ENCODE results near the gene SENP5.
A peak's percentile ranks its signal among the peaks of the same experiment; 100 is the strongest.
"Not testable (repeated sequence)": the region's sequence is repeated elsewhere in the genome, so short reads cannot be mapped to it uniquely, and the experiment has no call there.

SENP5 gene

DNA sequence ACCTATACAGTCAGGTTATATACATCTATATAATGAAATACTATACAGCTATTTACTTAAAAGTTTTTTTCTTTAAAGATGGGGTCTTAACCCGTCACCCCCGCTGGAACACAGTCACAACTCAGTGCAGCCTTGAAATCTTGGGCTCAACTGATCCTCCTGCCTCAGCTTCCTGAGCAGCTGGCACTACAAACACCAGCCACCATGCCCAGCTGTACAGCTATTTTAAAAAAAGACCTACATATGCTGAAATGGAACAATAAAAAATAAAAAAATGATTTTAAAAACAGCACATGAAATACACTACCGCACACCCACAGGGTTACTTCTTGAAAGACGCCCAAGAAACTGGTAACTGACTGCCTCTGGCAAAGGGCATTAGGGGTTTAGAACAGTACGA is 70.9 kb downstream of the SENP5 start:
- DNase-seq (ENCODE audit: low spot score), result no peak
- in situ Hi-C loops (cut with MboI; ENCODE audit: low sequenced_read_pairs, unreplicated experiment), result no loop called here
- TF ChIP-seq, protein P1, sequence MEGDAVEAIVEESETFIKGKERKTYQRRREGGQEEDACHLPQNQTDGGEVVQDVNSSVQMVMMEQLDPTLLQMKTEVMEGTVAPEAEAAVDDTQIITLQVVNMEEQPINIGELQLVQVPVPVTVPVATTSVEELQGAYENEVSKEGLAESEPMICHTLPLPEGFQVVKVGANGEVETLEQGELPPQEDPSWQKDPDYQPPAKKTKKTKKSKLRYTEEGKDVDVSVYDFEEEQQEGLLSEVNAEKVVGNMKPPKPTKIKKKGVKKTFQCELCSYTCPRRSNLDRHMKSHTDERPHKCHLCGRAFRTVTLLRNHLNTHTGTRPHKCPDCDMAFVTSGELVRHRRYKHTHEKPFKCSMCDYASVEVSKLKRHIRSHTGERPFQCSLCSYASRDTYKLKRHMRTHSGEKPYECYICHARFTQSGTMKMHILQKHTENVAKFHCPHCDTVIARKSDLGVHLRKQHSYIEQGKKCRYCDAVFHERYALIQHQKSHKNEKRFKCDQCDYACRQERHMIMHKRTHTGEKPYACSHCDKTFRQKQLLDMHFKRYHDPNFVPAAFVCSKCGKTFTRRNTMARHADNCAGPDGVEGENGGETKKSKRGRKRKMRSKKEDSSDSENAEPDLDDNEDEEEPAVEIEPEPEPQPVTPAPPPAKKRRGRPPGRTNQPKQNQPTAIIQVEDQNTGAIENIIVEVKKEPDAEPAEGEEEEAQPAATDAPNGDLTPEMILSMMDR (IDR thresholded peaks at IDR 0.05; ENCODE audit: borderline replicate concordance, control extremely low read depth, extremely low read depth, insufficient read depth, missing control alignments), result no peak

DNA sequence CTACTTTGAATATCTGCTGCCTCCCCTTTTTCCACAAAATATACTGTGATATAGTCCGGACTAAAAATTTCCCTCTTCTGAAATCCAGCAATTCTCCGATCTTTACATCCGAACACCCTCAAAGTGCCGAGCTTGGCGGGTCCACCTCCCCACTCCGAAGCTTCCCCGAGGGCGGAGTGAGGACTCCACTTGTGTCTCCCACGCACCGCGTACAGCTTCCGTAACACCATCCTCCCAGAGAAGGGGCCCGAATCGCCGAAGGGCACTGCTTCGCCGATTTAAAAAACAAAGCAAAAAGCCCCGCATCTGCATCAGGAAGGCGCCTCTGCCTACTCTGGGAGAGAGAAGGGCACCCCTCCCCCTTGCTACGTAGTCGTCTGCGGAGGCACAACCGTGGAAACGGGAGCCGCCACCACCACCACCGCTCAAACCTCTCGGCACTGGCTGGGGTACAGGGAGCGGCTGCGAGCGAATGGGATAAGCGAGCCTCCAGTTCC is 74.1 kb downstream of the SENP5 start:
- TF ChIP-seq, protein P1 (IDR thresholded peaks at IDR 0.05; ENCODE audit: borderline replicate concordance, control extremely low read depth, extremely low read depth, insufficient read depth, missing control alignments), result no peak
- in situ Hi-C loops (cut with MboI; ENCODE audit: low sequenced_read_pairs, unreplicated experiment), result no loop called here
- peak; percentile 76 for DNase-seq (ENCODE audit: low spot score)

- TF ChIP-seq, protein P1 (IDR thresholded peaks at IDR 0.05; ENCODE audit: borderline replicate concordance, control extremely low read depth, extremely low read depth, insufficient read depth, missing control alignments), result peak; percentile 78
- peak; percentile 97 for DNase-seq (ENCODE audit: low spot score)
- in situ Hi-C loops (cut with MboI; ENCODE audit: low sequenced_read_pairs, unreplicated experiment), result no loop called here
Observed at GRCh38 chr3:196942226-196942914, 74.7 kb downstream of the SENP5 start, which contains the start of gene NCBP2. Gene NCBP2 (minus strand): TSS chr3:196942528. CDS start chr3:196942503, 25 bp downstream.

- no peak for DNase-seq (ENCODE audit: low spot score)
Observed at GRCh38 chr3:196942915-196943277, 75.2 kb downstream of the SENP5 start.

DNA sequence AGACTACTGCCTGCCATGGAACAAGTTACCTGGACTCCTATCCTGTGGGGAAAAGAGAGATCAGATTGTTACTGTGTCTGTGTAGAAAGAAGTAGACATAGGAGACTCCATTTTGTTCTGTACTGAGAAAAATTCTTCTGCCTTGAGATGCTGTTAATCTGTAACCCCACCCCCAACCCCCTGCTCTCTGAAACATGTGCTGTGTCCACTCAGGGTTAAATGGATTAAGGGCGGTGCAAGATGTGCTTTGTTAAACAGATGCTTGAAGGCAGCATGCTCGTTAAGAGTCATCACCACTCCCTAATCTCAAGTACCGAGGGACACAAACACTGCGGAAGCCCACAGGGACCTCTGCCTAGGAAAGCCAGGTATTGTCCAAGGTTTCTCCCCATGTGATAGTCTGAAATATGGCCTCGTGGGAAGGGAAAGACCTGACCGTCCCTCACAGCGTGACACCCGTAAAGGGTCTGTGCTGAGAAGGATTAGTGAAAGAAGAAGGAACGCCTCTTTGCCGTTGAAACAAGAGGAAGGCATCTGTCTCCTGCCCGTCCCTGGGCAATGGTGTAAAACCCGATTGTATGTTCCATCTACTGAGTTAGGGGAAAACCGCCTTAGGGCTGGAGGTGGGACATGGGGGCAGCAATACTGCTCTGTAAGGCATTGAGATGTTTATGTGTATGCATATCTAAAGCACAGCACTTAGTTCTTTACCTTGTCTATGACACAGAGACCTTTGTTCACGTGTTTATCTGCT is 76.5 kb downstream of the SENP5 start:
- in situ Hi-C loops (cut with MboI; ENCODE audit: low sequenced_read_pairs, unreplicated experiment); DNase-seq (ENCODE audit: low spot score): not testable (repeated sequence)

More at GRCh38 chr3:196942915-196943277, 75.2 kb downstream of the SENP5 start:
- TF ChIP-seq, protein P1 (IDR thresholded peaks at IDR 0.05; ENCODE audit: borderline replicate concordance, control extremely low read depth, extremely low read depth, insufficient read depth, missing control alignments), result no peak
- in situ Hi-C loops (cut with MboI; ENCODE audit: low sequenced_read_pairs, unreplicated experiment), result no loop called here

DNA sequence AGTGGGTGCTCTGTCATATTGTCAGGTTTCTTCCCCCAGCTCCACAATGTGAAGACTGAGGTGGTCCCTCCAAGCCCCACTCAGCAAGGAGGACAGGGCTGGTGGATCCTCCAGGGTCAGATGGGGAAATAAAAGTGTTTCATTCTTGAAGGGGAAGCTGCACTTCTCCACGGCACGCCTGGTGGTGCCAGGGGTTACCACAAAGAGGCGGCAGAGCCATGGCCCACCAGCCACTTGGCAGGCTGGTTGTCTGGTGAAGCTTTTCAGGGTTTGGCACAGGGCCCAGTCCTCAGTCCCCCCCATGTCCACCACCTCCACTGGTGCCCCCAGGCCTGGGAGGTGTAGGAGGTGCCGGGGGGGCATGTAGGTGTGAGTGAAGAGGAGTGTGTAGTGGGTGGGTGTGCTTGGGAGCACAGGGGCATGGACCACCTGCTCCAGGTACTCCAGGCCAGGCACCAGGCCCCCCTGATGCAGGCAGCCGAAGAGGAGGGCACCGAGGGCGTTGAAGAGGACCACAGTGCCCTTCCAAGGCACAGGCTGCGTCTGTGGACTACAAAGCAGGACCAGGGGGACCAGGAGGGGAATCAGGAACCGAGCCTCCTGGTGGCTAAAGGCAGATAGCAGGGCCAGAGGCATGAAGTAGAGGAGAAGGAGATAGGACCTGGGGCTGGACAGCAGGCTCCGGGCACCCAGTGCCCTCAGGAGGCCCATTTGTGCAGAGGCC is 79.6 kb downstream of the SENP5 start:
- TF ChIP-seq, protein P1 (IDR thresholded peaks at IDR 0.05; ENCODE audit: borderline replicate concordance, control extremely low read depth, extremely low read depth, insufficient read depth, missing control alignments), result no peak
- in situ Hi-C loops (cut with MboI; ENCODE audit: low sequenced_read_pairs, unreplicated experiment), result no loop called here
- no peak for DNase-seq (ENCODE audit: low spot score)

All from GM13976 (cell line).